ENCODE measurements around the gene PPIL1.
"Not testable (repeated sequence)": the region's sequence is repeated elsewhere in the genome, so short reads cannot be mapped to it uniquely, and the experiment has no call there.

Gene PPIL1

DNA sequence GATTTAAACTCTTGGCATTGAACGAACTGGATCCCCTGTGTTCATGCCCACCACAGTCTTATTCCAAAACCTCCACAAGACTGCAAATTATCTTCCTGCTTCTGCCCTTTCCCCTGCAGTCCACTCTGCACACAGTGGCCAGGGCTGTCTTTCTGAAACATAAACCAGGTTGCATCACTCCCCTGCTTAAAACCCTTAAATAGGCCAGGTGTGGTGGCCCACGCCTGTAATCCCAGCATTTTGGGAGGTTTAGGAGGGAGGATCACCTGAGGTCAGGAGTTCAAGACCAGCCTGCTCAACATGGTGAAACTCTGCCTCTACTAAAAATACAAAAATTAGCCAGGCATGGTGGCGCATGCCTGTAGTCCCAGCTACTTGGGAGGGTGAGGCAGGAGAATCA is 61.6 kb downstream of the PPIL1 start:
- not testable (repeated sequence) for DNase-seq

DNA sequence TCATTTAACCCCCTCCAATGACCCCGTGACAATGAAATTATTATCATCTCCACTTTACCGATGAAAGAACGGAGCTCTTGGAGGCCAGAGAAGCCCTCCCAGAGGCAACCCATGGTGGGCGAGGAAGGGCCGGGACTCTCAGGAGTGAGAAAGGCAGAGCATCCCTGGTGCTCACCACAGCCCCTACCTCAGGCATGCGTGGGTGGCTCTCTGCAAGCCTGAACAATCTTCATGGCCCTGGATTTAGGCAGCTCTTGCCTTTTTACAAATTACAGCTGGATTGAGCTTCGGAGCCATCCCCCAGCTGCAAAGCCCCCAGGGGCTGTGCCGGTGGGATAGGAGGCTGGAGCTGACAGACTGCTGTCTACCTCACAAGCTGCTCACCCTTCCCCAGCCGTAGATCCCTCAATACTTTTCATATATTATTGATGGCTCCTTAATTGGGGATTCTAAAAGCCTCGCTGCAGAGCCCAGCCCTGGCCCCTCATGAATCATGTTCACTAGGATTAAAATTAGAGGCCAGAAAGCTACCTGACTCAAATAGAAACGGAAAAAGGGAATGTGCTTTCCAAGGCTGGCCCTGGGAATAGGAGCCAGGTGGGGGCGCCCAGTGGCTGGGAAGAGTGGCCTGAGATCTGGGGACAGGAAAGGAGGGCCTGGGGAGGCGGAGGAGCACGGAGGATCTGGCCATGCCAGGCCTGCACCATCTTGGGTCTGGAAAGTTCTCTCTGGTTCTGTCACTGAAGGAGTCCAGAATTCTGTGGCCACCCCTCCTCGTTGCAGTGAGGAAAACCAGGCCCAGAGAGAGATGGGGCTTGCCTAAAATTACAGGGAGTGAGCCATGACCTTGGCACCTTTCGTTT is 64.4 kb downstream of the PPIL1 start:
- no peak for DNase-seq

- no peak for DNase-seq
These were observed 65.4 kb downstream of the PPIL1 start for GRCh38 chr6:36809156-36809555.

DNA sequence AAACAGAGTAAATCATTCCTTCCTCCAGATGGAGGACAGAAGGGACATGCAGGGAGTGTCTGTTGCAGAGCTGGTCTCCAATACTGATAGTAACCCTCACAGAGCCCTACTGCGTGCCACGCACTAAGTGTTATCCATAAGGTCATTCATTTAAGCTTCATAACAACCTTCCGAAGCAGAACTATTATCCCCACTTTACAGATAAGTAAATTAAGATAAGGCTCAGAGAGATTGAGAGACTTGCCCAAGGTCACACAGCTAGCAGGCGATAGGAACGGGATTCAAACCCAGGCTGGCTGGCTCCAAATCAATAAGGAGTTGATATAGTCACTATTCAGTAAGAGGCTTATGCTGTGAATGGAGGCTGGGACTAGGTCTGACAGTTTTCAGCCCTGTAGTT is 66.0 kb downstream of the PPIL1 start:
- DNase-seq = no peak

DNA sequence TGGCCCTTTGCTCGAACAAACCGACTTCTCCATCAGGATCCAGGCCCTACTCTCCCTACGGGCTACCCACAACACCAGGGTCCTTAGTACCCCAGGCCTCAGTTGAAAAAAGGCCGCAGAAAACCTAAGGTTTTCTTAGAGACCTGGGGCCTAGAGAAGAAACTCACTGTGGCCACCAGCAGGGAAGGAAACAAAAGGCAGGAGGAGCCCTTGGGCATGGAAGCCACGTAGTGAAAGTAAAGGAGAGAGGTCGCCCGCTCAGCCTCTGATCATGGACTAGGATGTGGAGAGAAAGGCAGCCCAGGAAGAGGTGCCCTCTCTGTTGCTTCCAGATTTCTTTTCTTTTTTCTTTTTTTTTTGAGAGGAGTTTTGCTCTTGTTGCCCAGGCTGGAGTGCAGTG is 66.9 kb downstream of the PPIL1 start:
- no peak for DNase-seq

- no peak for DNase-seq
These were observed 67.5 kb downstream of the PPIL1 start for GRCh38 chr6:36807143-36807542.

GRCh38 chr6:36805917-36806316 is 68.7 kb downstream of the PPIL1 start:
- DNase-seq = no peak

DNA sequence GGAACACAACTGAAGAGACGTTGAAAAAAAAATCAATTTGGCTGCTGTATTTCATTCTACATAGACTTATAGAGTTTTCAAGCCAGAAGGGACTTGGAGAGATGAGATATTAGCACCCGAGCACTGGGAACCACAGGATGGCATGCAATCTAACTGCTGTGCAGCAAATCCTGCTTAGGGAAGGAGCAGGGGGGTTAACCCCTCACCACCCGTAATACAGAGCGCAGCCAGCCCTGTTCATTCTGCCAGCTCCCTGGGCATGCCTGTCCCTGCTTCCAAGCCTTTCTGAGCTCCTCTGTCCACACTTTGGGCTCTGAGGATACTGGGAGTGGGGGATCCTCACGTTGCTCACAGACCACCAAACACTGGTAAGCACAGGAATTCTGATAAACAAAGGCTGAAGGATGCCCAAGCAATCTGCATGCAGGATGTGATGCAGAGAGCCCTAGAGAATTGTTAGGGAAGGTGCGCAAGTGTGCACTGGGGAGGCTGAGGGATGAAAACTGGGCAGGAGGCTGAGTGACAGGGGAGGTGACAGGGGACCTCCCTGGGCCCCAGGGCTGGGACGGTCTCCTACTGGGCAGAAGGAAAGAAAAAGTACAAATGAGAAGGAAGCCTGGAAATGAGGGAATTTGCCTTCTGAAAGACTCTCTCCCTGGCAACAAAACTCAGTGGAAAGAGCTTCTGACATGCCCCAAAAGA is 69.4 kb downstream of the PPIL1 start:
- no peak for DNase-seq
